HG02588 (cell line): ENCODE measurements around the gene RXFP4.
A peak's percentile ranks its signal among the peaks of the same experiment; 100 is the strongest.
"Not testable (repeated sequence)": the region's sequence is repeated elsewhere in the genome, so short reads cannot be mapped to it uniquely, and the experiment has no call there.

Experiments
- ATAC-seq: cut with Tn5 transposase; IDR thresholded peaks from one replicate; pipeline ENCODE4 v1.9.1; 2021; ENCODE audit warnings: mild to moderate bottlenecking, moderate library complexity; ENCODE audit not compliant: unreplicated experiment

Gene RXFP4, protein sequence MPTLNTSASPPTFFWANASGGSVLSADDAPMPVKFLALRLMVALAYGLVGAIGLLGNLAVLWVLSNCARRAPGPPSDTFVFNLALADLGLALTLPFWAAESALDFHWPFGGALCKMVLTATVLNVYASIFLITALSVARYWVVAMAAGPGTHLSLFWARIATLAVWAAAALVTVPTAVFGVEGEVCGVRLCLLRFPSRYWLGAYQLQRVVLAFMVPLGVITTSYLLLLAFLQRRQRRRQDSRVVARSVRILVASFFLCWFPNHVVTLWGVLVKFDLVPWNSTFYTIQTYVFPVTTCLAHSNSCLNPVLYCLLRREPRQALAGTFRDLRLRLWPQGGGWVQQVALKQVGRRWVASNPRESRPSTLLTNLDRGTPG

GRCh38 chr1:155940993-155941844 lies at the start of gene RXFP4:
RXFP4 (plus strand) TSS chr1:155941638; CDS start chr1:155941710, 72 bp downstream.
- ATAC-seq = no peak

DNA sequence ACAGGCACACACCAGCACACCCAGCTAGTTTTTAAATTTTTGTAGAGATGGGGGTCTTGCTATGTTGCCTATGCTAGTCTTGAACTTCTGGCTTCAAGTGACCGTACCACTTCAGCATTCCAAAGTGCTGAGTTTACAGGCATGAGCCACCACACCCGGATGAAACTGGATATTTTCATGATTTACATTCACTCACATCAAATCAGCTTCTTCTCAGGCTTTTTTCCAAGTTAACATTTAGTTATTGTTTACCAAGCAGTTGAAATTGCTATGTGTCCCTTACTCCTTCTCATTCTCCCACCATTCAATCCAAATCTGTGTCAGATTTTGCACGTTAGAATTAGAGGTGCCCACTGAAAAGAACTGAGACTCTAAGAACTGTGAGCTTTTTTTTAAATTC lies 48.6 kb upstream of the RXFP4 start:
- ATAC-seq = no peak

- ATAC-seq = no peak
These were observed 47.9 kb upstream of the RXFP4 start for GRCh38 chr1:155893389-155894142.

GRCh38 chr1:155895617-155896016 lies 45.8 kb upstream of the RXFP4 start:
- ATAC-seq = not testable (repeated sequence)

DNA sequence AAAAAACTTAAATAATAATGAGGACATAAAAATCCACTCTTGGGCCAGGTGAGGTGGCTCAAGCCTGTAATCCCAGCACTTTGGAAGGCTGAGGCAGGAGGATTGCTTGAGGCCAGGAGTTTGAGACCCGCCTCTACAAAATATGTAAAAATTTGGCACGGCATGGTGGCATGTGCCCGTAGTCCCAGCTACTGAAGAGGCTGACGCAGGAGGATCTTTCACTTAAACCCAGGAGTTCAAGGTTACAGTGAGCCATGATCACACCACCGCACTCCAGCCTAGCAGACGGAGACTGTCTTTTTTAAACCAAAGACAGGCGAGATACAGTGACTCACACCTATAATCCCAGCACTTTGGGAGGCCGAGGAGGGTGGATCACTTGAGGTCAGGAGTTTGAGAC lies 45.0 kb upstream of the RXFP4 start:
- not testable (repeated sequence) for ATAC-seq

DNA sequence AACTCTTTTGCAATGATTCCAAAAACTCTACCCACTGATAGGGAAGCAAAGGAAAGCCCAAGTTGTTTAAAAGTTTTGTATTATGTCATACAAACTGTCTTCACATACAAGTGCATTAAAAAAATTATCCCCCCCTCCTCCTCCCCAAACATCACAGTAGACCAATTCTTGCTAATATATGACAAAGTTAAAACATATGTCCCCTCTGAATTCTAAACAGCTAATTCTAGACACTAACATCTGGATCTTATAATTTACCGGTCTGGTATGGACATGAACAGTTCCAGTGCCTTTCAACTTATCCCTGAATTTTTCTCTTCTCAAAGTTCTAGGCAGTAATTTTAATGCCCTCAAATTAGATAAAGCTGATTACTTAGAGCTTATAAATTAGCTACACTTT lies 43.7 kb upstream of the RXFP4 start:
- no peak for ATAC-seq

GRCh38 chr1:155898888-155899287 lies 42.5 kb upstream of the RXFP4 start:
- ATAC-seq = no peak

GRCh38 chr1:155899683-155900082 lies 41.8 kb upstream of the RXFP4 start:
- ATAC-seq = no peak

GRCh38 chr1:155900161-155900560 lies 41.3 kb upstream of the RXFP4 start:
- ATAC-seq = no peak

- ATAC-seq = no peak
These were observed 37.2 kb upstream of the RXFP4 start for GRCh38 chr1:155904261-155904660.

DNA sequence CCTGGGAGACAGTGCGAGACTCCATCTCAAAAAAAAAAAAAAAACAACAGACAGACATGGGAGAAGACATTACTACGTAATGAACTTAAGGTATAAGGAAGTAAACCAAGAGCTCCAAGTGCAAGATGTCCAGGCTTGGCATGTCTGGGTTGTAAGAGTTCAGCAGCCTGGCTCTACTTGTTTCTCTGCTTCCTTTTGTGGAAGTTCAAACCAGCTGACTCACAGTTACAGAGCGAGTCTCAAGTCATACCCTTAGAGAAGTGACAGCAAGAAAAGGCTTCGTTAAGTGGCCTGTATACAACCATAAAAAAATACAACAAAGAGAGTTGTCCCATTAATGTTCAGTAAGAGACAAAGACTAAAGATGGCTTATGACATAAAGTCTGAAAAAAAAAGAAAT lies 31.5 kb upstream of the RXFP4 start:
- ATAC-seq = no peak

DNA sequence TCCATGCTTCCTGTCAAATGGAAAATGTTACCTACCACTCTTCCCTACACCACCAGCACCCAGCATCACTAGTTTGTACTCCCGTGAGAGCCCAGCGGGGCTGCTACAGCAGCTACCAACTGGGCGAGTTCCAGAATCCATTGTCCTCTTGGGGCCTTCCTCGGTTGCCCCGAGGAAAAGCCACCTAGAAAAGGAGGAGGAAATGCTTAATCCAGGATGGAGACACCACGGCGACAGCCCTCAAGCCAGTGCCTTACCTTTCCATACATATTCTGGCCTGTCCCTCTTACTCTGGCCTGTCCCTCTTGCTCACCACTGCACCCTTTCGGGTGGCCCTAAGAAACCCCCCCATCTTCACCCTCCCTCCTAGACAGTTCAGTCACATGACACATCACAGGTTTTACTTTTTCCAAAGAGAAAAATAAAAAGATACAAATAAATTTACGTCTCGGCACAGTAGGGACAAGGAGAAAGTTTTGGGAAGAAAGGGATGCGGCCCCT lies 30.8 kb upstream of the RXFP4 start:
- ATAC-seq = peak; percentile 40

GRCh38 chr1:155911156-155912055 lies 30.0 kb upstream of the RXFP4 start, which contains the start of gene RIT1:
RIT1 (minus strand) TSS chr1:155911349; CDS start chr1:155910761, 588 bp downstream.
- peak; percentile 77 for ATAC-seq

GRCh38 chr1:155912056-155912536 lies 29.3 kb upstream of the RXFP4 start:
- no peak for ATAC-seq

DNA sequence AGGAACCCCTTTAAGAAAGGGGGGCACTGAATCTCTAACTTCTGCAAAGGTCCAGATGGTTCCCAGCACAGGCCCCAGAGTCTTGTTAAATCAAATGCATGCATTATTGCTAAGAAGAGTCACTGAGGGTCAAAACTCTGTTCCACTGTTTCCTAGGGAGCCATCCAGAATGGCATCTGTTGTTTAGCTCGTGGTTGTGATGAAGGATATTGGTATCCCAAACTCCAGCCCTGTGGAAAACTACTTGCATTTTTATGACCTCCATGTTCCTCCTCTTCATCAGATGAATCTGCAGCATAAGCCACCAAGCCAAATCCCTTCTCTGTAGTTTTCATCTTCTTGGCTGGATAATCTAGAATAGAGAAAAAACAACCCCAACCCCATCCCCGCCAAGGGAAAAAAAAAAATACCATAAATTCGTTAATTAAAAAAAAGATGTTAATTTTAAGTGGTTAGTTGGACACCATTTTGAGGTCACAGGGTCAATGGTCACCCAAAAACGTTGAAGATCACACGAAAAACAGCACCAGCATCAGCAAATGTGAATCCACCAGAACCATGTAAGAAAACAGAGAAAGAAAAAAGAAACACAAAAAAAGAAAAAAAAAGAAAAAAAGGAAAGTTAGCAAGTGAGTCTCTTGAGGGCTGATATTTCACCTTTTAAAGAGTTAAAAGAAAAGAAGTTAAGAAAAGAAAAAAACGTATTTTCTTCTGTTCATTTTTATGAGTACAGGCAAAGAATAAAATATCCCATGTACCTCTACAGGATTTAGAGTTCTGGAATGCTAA lies 27.3 kb upstream of the RXFP4 start:
- no peak for ATAC-seq

GRCh38 chr1:155918660-155919059 lies 22.8 kb upstream of the RXFP4 start:
- ATAC-seq = no peak

GRCh38 chr1:155919801-155920200 lies 21.6 kb upstream of the RXFP4 start:
- no peak for ATAC-seq

DNA sequence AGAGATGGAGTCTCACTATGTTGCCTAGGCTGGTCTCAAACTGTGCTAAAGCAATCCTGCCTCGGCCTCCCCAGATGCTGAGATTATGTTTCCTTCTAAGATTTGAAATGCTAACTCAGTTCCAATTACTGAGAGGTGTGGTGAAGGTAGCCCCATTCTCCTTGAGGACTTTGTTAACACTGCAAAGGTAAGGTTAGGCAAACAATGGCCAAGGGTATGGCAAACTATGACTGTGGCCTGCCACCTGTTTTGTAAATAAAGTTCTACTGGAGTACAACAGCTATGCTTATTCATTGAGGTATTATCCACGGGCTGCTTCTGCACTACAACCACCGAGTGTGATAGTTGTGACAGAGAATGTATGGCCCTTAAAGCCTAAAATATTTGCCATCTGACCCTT lies 20.7 kb upstream of the RXFP4 start:
- ATAC-seq = no peak

DNA sequence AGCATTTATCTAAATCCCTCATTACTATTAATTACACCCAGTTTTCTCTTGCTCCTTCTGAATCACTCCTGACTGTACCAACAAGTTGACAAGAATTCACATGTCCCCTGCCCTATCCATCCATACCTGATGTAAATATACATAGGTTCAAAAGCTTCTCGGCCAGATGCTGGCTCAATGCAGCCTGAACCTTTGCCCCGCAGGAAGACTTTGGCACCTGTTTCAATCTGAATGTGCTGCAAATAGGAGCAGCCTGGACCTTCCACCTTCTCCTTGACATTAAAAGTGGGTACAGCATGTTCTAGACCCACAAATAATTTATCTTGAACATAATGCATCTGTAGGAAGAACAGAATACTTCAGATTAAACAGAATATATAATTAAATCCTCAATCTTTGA lies 15.9 kb upstream of the RXFP4 start:
- no peak for ATAC-seq
